Peyer's patch (tissue), 4 donors: ENCODE results near the gene IGSF22.
"Not testable (repeated sequence)": the region's sequence is repeated elsewhere in the genome, so short reads cannot be mapped to it uniquely, and the experiment has no call there.

Experiments
- CTCF ChIP-seq, 6 experiments: fragments of 450-650 bp in 4 of 6; fragments of 200-600 bp in 2 of 6; sonication (generic) in 1 of 6; IDR thresholded peaks; one replicate each; pipeline ENCODE4 v1.5.1; 2017 to 2019; ENCODE audit warnings: antibody characterized with exemption in 6 of 6, mild to moderate bottlenecking in 3 of 6, moderate library complexity in 1 of 6
- POLR2A ChIP-seq, 2 donors: fragments of 450-650 bp; IDR thresholded peaks; one replicate each; pipeline ENCODE4 v1.5.1; 2017; ENCODE audit warnings: antibody characterized with exemption in 2 of 2, mild to moderate bottlenecking in 2 of 2, moderate library complexity in 2 of 2

GRCh38 chr11:18665353-18665872, 60.6 kb downstream of the IGSF22 start:
- not testable (repeated sequence) for TF ChIP-seq CTCF, POLR2A (IDR thresholded peaks at IDR 0.05)
